Stimulated activated CD4-positive, alpha-beta T cell treated with anti-CD3 and anti-CD28 coated beads, Interleukin-1b, Interleukin-23, amount 100 ng/mL, for 24 hours (primary cell): ENCODE data around the gene CEP170B.
"Not testable (repeated sequence)": the region's sequence is repeated elsewhere in the genome, so short reads cannot be mapped to it uniquely, and the experiment has no call there.

Source experiments
- DNase-seq, 4 experiments: peaks; one replicate each; pipeline ENCODE4 v3.0.0-alpha.2; 2020; ENCODE audit warnings: low read depth in 4 of 4, low spot score in 1 of 4

Gene CEP170B

DNA sequence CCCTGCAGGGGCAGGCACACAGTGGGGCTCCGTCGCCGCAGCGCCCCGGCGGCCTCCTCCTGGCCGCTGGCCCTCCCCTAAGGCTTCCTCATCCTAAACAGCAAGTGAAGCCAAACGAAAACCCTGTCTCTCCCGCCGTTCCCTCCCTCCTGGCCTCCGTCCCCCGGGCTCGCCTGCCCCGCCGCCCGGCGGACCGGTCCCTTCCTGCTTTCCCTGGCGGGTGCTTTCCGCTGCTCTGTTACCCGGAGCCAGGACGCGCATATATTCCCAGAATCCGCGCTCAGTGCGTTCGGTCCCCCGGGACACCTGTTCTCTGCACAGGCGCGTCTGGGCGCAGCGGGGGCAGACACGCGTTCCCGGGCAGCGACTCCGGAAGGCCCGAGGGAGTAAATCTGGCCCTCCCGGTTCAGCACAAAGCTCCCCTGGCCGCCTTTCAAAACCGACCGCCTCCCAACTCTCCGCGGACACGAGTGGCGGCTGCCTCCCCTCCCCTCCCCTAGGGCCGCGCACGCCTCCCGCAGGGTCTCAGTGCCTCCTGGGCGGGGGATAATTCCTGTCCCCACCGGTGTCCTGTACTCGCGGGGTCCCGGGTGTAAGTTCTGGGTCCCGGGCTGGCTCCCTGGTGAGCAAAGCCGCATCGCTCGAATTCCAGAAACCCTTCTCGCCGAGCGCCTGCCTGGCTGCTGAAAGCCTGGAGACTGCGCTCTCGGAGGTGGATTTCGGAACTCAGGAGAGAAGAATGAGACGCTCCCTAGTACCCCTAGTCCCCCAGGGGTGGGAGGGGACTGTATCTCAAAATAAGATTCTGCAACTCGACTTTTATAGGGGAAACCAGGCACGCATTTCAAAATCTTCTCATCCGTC is 21.4 kb upstream of the CEP170B start:
- no peak for DNase-seq

DNA sequence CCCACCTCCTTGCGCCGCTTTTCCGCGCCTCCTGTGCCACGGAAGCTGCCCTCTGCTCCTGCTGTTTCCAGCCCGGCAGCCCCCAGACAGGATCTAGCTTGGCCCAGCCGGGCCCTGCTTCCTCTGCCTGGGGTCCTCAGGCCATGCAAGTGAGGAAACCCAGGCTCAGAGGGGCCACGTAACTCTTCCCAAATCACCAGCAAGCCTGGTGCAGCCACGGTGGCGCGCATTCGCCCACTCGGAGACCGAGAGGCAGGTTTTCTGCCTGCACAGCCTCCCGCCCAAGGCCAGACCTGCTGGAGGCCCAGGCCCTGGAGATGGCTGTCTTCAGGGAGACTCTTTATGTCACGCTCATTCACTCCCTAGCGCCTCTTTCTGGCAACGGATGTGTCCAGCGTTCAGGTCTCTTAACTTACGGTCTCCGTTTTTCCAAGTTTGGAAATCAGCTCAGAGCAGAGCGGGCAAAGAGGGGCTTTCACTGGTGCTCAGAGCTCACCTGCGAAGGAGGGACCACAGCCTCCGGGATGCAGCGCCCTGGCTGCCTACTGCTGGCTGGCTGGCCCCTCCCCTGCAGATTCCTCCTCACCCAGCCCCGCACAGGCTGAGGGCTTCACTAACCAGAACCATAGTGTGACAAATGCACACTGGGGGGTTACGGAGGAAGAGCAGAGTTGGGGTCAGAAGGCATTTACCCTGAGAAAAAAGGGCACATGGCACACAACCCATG is 20.6 kb upstream of the CEP170B start:
- DNase-seq, result no peak

DNA sequence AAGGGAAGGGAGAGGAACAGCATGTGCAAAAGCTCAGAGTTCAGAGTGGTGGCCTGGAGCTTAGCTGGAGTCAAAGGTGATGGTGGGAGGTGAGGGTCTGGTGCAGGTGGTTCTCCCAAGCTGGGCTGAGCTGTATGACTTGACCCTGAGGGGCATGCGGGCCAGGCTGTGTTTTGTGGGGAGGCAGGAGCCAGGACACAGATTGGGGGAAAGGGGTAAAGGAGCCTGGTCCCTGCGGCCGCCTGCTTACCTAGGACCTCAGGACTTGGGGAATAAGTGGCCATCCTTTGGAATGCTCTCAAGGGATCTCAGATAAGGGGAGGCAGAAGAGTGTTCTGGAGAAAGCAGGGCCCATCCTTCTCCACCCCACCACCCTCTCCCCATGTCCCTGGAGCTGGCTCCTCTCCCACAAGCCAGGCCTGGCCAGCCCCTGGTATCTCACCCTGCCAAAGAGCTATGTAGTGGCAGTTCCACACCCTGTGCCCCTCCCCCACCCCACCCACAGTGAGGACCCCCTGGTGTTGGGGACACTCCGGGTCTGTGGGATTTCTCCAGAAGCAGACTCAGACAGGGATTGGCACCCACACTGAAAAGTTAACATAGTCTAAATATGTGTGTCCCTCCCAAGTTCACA is 19.9 kb upstream of the CEP170B start:
- no peak for DNase-seq

DNA sequence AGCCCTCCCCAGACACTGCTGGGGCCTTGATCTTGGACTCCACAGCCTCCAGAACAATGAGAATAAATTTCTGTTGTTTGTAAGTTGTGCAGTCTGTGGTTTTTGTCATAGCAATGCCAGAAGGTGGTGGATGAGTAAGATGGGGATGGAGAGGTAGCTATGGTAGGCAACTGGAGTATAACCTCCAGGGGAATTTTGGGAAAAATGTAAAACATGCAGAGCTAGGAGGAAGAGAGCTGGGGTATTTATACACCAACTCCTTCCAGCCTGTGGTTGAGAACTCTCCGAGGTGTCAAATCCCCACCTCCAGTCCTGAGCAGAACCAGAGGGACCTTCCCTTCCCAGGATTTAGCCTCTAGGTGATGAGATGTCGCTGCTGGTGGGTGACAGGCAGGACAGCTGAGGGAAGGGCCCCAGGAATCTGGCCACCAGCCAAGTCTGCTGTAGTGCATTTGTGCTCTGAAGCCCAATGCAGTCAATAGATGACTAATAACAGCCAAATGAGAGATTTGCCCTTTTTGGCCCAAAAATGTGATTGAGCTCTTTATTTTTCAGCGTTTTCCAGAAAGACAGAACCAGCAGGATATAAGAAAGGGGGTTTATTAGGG is 19.1 kb upstream of the CEP170B start:
- DNase-seq, result no peak

DNA sequence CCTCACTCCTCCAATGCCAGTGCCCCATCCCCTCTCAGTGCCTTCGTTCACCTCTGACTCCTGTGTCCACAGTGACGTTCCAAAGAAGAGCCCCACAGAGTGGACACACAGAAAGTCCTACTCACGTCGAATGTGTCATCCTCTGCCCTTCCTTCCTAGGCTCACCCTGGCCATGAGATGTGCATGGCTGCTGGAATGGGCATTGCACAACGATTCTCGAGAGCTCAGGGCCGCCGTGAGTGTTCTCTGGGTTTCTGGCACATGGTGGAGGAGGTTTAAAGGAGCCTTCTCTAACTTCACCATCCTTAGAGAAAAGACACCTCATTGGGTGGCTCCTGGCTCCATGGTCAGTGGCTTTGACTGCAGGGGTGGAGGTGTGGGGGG is 12.8 kb upstream of the CEP170B start:
- DNase-seq, result no peak

DNA sequence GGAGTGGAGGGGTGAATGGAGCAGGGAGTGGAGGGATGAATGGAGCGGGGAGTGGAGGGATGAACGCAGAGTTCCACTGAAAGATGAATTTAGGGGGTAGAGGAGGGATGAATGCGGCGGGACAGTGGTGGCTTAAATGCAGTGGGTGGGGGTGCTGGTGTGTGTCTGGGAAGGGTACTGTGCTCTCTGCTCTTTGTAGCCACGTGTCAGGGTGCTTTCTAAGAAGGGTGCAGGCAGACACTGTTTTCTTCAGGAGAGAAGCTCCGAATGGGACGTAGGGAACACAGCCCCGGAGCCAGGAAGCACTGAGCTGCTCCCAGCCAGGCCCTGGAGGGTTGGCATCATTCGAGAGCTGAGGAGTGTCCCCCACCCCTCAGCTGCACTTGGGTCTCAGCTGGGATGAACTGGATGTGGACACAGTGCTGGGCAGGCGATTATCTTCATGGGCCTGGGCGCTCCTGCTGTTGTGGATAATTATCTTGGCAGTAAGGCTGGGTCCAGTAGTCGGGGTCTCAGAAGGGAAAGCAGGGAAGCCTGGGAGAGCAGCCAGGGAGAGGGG is 9.5 kb upstream of the CEP170B start:
- DNase-seq, result no peak

DNA sequence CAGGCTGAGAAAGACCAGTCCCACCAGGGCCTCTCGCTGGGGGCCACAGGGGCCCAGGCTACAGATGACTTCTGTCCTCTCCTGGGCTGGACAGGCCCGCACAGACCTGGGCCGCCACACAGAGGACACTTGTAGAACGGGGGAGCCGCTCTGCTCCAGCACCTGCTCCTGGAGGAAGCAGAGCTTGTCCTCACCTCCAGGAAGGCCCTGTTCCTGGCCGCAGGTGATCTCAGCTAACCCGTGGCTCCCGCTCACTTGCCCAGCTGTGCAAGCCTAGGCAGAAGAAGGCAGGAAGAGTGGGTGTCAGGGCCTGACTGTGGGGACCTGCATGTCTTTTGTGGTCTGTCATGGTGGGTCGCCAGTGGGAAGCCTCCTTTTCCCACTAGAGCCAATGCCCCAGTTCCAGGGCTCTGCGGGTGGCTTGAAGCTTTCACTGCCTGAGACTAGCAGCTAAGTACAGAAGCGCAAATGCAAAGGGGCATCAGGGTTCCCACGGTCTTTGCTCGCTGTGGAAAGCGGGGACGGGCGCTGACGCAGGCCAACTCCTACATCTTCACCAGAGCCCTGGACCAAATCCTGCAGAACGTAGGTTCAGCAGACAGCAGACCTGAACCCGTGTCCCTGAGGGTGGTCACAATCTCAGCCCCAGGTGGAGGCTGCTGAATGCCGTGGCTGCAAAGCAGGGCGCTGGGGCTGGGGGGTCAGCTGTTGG is 8.8 kb upstream of the CEP170B start:
- DNase-seq, result no peak

DNA sequence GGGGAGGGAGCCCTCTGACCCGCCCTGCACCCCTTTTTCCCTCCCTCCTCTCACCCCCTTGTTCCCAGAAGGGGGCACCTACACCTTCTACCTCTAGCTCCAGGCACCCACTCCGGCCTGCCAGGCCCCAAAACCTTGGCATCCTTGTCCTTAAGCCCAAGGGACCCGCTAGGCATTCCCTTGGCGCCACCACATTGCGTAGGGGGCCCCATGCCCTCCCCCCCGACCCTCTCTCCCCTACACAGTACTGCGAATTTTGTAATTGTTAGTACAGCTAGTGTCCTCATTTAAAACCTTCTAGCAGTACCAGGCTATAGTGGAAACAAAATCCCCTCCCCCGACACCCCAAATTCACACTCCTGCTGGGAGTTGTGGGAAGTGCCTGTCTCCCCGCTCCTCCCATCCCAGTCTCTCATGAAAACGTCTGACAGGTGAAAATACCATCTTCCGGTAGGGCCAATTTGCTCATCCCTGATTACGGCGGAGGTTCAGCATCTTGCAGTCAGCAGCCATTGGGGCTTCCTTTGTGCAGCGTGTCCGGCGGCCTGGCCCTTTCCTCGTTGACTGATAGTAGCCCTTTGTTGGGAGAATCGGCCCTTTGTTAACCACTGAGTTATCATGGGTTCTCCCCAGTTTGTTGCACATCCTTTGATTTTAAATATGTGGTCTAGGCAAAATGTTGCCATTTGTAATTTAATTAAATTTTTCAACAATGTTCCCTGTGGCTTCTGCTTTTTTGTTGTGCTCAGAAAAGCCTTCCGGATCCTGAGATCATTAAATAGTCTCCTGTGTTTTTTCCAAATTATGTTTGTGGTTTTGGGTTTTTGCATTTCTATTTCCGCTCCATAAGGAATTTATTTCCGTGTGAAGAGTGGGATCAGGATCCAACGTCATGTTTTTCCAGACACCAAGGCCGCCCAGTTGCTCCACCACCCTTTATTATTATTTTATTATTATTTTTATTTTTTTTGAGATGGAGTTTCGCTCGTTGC is 7.9 kb upstream of the CEP170B start:
- DNase-seq, result no peak

DNA sequence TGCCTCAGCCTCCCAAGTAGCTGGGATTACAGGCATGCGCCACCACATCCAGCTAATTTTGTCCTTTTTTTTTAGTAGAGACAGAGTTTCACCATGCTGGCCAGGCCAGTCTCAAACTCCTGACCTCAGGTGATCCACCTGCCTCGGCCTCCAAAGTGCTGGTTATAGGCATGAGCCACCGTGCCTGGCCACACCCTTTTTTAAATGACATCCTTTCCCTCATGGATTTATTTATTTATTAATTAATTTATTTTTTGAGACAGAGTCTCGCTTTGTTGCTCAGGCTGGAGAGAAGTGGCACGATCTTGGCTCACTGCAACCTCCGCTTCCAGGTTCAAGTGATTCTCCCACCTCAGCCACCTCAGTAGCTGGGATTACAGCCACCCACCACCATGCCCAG is 7.1 kb upstream of the CEP170B start:
- DNase-seq, result not testable (repeated sequence)

DNA sequence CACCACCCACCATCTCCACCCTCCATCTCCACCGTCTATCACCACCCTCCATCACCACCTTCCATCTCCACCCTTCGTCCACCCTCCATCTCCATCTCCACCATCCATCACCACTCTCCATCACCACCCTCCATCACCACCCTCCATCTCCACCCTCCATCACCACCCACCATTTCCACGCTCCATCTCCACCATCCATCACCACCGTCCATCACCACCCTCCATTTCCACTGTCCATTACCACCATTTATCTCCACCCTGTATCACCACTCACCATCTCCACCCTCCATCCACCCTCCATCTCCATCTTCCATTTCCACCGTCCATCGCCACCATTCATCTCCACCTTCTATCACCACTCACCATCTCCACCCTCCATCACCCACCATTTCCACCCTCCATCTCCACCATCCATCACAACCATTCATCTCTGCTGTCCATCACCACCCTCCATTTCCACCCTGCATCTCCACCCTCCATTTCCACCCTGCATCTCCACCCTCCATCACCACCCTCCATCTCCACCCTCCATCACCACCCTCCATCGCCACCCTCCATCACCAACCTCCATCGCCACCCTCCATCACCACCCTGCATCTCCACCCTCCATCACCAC is 6.1 kb upstream of the CEP170B start:
- no peak for DNase-seq

DNA sequence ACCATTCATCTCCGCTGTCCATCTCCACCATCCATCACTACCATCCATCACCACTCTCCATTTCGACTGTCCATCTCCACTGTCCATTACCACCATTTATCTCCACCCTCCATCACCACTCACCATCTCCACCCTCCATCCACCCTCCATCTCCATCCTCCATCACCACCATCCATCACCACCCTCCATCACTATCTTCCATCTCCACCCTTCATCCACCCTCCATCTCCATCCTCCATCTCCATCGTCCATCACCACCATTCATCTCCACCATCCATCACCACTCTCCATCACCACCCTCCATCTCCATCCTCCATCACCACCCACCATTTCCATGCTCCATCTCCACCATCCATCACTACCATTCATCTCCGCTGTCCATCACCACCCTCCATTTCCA is 5.2 kb upstream of the CEP170B start:
- no peak for DNase-seq

DNA sequence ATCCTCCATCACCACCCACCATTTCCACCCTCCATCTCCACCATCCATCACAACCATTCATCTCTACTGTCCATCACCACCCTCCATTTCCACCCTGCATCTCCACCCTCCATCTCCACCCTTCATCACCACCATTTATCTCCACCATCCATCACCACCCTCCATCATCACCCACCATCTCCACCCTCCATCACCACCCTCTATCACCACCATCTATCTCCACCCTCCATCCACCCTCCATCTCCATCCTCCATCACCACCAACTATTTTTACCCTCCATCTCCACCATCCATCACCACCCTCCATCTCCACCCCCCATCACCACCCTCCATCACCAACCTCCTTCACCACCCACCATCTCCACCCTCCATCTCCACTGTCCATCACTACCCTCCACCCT is 4.7 kb upstream of the CEP170B start:
- DNase-seq, result no peak

DNA sequence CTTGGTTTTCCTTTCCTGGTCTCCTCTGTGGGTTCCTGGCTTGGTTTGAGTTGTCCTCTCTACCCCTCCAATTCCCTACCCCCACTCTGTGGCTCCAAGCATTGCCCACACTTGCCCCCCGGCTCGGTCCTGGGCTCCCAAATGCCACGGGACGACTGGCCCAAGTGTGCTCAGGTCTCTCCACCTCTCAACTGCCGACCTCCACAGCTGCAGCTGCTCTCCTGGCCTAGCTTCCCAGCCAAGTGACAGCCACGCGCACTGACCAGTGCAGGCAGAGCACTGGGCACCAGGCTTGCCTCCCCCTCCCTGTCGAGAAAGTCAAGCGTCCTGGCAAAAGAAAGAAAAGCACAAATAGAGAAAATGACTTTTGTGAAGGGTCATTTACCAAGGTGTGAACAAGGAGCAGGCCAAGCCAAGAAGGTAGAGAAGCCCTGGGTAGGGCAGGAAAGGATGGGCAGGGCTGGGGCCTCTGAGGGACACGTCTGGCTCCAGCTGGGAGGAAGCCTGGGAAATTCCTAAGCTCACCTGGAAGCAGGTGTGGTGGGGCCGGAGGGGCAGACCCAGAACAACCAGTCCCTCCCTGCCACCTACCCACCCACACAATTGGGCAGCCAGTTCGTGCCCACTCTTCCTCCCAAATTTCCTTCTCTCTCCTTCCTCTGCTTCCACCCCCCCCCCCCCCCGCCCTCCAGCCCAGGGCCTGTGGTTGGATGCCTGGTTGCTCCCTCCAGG is 1.8 kb upstream of the CEP170B start:
- no peak for DNase-seq

DNA sequence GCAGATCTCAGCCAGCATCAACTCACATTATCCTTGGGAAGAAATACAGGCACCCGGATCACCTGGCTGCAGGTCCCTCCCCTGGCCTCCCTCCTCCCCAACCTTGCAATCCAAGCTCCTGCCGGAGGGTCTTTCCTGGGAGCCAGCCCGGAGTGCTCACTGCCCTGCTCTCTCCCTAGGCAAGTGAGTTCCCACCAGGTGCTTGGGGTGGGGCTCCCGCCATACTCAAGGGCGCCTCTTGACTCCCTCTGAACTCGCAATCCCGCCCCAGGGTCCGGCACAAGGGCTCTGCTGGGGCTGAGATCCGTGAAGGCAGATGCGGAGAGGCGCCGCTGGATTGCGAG is 1.2 kb upstream of the CEP170B start:
- no peak for DNase-seq

DNA sequence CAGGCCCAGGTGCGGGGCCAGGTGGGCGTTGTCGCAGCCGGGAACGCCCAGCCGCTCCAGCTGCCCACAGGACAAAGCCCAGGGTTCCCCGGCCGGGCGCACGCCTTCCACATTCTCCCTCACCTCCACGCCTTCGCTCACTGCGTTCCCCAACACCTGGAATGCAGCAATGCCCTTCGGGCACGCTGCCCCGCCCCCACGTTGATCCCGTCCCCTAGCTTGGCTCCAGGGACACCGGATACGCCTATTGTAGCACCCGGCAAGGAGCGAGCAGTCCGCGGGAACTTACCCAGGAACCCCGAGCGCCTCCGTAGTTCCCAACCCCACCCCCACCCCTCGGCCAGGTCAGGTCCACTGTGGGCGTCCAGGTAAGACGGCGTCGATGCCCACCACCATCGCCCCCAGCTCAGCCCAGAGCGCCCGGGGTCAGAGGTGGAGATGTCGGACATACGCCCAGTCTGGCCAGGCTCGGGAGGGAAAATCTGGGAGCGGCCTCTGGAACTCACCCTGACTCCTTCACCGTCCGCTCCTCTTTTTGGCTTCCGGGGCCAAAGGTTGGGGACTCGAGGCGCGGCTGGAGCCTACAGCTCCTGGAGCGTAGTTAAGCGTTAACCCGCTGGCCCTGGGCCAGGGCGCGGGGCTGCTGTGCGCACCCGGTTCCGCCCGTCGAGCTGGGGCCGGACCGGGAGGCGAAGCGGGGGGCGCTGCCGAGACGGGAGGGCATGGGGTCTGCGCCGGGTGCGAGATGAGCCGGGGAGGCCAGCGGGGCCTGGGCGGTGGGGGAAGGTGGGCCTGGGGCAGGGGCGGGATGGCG is 594 bp upstream of the CEP170B start:
- DNase-seq, result no peak

DNA sequence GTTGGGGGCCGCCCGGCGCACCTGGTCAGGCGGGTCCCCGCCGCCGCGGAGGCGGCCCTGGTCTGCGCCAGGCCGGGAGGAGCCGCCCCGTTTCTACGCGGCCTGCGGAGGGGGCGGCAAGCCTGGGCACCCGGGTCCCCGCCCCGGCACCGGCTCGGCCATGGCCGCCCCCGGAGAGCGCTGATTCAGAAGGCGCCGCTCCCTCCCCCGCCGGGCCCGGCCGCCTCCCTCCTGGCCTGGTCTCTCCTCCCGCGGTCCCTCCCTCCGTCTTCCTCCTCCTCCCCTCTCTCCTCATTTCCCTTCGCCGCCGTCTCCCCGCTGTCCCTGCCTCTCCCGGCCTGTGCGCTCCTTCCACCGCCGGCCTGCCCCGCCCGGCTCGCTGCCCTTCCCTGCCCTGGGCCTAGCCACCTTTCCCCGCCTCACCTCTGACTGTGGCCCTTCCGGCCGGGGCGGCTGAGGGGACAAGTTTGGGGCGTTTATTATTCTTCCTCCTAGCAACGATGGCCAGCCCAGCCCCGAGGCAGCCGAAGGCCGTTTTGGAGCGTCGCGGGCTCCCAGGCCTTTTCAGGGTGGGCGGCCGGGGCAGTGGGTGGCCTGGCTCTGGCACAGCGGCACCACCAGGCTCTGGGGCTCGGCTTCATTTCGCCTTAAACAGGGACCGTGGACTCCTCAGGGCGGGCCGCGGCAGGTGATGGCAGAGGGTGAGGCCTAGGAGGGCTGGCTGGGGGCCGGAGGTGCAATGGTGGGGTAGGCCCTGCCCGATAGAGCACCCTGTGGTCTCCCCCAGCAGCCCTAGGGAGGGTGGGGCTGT is 768 bp downstream of the CEP170B start:
- DNase-seq, result peak in 2 of 4 experiments; percentile 20 to 22
